Colonic mucosa (tissue), 4 donors: ENCODE measurements around the gene ENTREP1. TPM values are rescaled to one million over a fixed set of nuclear protein-coding genes. Genes with fewer than 3 reads are reported as not detected.

Experiments
- DNase-seq: peaks from one replicate; pipeline ENCODE4 v3.0.0-alpha.2; 2020
- H3K27ac ChIP-seq: fragments of 200-600 bp; one replicate; pipeline ENCODE4 v1.8.0; 2021
- H3K27me3 ChIP-seq: fragments of 200-600 bp; one replicate; pipeline ENCODE4 v1.8.0; 2021
- H3K36me3 ChIP-seq: fragments of 200-600 bp; one replicate; pipeline ENCODE4 v1.8.0; 2021
- H3K4me1 ChIP-seq: fragments of 200-600 bp; one replicate; pipeline ENCODE4 v1.8.0; 2021; ENCODE audit warnings: mild to moderate bottlenecking
- H3K4me3 ChIP-seq: fragments of 200-600 bp; one replicate; pipeline ENCODE4 v1.8.0; 2021
- H3K9ac ChIP-seq, 2 donors: one replicate each; pipeline ENCODE4 v1.7.0; 2013; ENCODE audit warnings: control low read depth in 2 of 2, low read depth in 2 of 2, low read length in 2 of 2
- H3K9me3 ChIP-seq: fragments of 200-600 bp; one replicate; pipeline ENCODE4 v1.8.0; 2021
- CTCF ChIP-seq: fragments of 200-600 bp; IDR thresholded peaks from one replicate; pipeline ENCODE4 v1.8.0; 2022; ENCODE audit warnings: antibody characterized with exemption, mild to moderate bottlenecking
- intact Hi-C: fragments of 100-400 bp; cut with DNase I; formaldehyde crosslinking; loops from one replicate; pipeline ENCODE4 v1.14.1; 2022
- total RNA-seq, 2 donors: library from RNA; stranded (reverse); fragmentation: NEBNext Ultra II Directional in 1 of 2; extraction: Animal tissue kit (Norgen Biotek cat#: 25700) in 1 of 2; gene quantifications; one replicate each; pipeline ENCODE4 v1.2.1, GENCODE V29; 2021
- donor health status: healthy.
- donor health status: DM: no; HTN: no; CAD: no.
- donor health status: DM: no; HTN: no; CAD: no.

Gene ENTREP1
- total RNA-seq, 2 donors from 2014 or later, result 1.7 to 3.0 TPM

GRCh38 chr9:69392826-69393225 is 67.8 kb downstream of the ENTREP1 start:
- Histone ChIP-seq H3K4me1 (no peaks in the 10 kb centered on the region), H3K4me3 (no peak overlapping the region), H3K9me3 (no peaks in the 10 kb centered on the region), H3K36me3 (no peaks in the 10 kb centered on the region), H3K27me3 (no peaks in the 10 kb centered on the region), H3K27ac (no peak overlapping the region), H3K9ac (no peak overlapping the region)
- no peak for TF ChIP-seq CTCF
- intact Hi-C loops, result no loop called here
- no peak for DNase-seq

GRCh38 chr9:69393425-69393824 is 68.4 kb downstream of the ENTREP1 start:
- intact Hi-C loops, result no loop called here

GRCh38 chr9:69395718-69396117 is 70.7 kb downstream of the ENTREP1 start:
- Histone ChIP-seq H3K9me3 (no peaks in the 10 kb centered on the region), H3K4me3 (no peak overlapping the region), H3K9ac (no peak overlapping the region), H3K27ac (no peak overlapping the region), H3K36me3 (no peaks in the 10 kb centered on the region), H3K4me1 (no peaks in the 10 kb centered on the region), H3K27me3 (no peaks in the 10 kb centered on the region)
- intact Hi-C loops, result no loop called here
- TF ChIP-seq CTCF, result no peak
- DNase-seq, result no peak

More at GRCh38 chr9:69393425-69393824, 68.4 kb downstream of the ENTREP1 start:
- H3K36me3 ChIP-seq, result no peaks in the 10 kb centered on the region
- H3K27me3 ChIP-seq, result no peaks in the 10 kb centered on the region
- H3K4me3 ChIP-seq, result no peak overlapping the region
- no peak for DNase-seq
- no peaks in the 10 kb centered on the region for H3K4me1 ChIP-seq
- TF ChIP-seq CTCF, result no peak
- H3K9me3 ChIP-seq, result no peaks in the 10 kb centered on the region
- no peak overlapping the region for H3K27ac ChIP-seq
- H3K9ac ChIP-seq, result no peak overlapping the region

GRCh38 chr9:69396759-69397158 is 71.7 kb downstream of the ENTREP1 start:
- intact Hi-C loops, result no loop called here
- no peak overlapping the region for H3K9ac ChIP-seq

GRCh38 chr9:69397384-69398214 is 72.6 kb downstream of the ENTREP1 start:
- TF ChIP-seq CTCF, result no peak
- Histone ChIP-seq H3K9me3 (no peaks in the 10 kb centered on the region), H3K36me3 (no peaks in the 10 kb centered on the region), H3K4me3 (no peak overlapping the region), H3K9ac (no peak overlapping the region), H3K4me1 (no peaks in the 10 kb centered on the region), H3K27ac (no peak overlapping the region), H3K27me3 (no peaks in the 10 kb centered on the region)
- intact Hi-C loops, result no loop called here
- no peak for DNase-seq

More at GRCh38 chr9:69396759-69397158, 71.7 kb downstream of the ENTREP1 start:
- Histone ChIP-seq H3K27me3 (no peaks in the 10 kb centered on the region), H3K27ac (no peak overlapping the region), H3K9me3 (no peaks in the 10 kb centered on the region), H3K4me3 (no peak overlapping the region), H3K4me1 (no peaks in the 10 kb centered on the region), H3K36me3 (no peaks in the 10 kb centered on the region)
- no peak for DNase-seq
- TF ChIP-seq CTCF, result no peak
